Stimulated activated naive CD4-positive, alpha-beta T cell treated with Interleukin-2 at 50 U/mL for 16 hours (primary cell): ENCODE results near the gene CACNA1F.
"Not testable (repeated sequence)": the region's sequence is repeated elsewhere in the genome, so short reads cannot be mapped to it uniquely, and the experiment has no call there.

Experiments
- DNase-seq: peaks from one replicate; lab custom pipeline; 2025; lab: John Stamatoyannopoulos, UW

Gene CACNA1F

GRCh38 chrX:49176421-49177326 is 56.5 kb downstream of the CACNA1F start:
- no peak for DNase-seq

DNA sequence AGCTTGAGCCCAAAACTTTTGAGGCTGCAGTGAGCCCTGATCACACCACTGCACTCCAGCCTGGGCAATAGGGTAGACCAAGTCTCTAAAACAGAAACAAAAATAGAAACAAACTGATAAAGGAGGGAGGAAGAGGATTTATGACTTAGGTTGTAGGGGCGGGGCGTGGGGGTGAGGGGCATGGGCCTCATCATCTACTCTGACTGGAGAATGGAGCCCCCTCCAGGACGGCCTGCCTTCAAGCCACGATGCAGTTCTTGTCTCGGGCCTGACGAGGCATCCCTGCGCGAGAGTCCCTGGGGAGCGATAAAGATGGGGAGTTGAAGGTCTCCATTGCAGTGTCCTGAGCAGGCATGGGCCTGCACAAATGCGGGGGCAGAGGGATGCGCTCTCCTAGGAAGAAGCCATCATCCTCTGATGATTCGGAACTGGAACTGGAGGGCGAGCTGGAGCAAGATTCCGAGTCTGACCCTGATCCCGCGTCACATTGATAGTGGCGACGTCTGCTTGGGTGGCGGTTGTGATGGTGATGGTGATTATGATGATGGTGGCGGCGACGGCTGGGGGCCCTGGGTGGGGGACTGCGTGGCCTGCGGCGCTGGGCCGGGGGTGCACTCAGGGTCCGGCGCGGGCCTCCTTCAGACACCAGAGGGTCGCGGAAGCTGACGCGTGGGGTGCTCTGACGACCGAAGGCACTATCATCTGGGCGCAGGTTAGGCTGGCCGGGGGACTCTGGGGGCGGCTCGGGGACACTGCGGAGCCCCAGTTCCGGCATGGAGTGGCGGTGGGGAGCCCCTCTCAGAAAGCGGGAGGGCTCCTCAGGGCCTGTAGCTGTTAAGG is 57.5 kb downstream of the CACNA1F start:
- DNase-seq = no peak

DNA sequence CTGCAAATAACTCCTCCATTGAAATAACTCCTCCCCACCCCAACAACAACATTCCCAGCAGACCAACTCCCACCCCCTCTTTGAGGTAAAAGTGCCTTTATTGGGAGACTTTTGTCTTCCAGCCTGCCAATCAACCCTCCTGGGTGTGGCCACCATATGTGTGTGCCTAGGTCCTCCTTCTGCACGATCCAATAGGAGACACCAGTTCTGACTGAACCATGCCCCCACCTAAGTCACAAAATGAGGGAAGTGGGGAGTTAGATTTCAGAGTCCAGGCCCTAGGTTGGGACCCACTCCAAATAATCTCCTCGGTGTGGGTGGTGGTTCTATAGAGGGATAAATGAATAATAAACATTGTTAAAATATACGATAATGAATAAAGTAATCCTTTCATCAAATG is 58.4 kb downstream of the CACNA1F start:
- no peak for DNase-seq

DNA sequence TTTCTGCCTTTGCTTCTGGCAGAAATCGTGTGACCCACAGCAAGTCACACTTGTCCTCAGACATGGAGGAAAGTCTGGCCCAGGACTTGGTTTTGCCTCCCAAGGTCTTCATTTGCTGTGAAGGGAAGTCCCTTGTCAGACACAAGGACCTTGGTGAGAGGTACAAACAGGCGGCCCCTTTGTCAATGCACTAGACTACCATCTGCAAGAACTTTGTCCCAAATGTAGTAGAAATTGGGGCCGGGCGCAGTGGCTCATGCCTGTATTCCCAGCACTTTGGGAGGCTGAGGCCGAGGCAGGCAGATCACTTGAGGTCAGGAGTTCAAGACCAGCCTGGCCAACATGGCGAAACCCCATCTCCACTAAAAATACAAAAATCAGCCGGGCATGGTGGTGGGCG is 59.6 kb downstream of the CACNA1F start:
- DNase-seq = not testable (repeated sequence)

DNA sequence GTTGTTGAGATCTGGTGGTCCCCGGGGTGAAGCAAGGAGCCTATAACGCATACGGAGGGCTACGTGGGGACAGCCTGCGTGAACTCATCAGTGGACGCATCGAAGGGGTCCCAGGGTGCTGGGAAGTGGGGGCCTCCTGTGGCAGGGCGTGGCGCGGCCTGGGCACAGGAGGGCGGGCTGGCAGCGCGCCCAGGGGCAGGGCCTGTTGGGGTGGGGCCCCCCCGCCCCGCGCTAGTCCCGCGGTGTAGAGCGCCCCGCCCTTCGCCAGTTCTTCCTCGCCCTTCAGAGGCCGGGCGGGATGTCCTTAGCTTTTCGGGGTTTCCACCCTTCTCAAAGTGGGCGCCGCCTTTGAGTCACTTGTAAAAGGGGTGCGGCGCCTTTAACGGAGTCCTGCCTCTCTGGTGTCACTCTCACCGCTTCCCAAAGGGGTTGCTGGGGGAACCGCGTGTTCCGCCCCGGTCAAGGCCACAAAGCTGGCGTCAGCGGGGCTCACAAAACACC is 60.8 kb downstream of the CACNA1F start:
- DNase-seq = peak; percentile 70

- DNase-seq = peak; percentile 68
Observed at GRCh38 chrX:49171752-49172279, 61.3 kb downstream of the CACNA1F start, which contains the start of gene PLP2. TSS of gene PLP2 (plus strand) at chrX:49171898. CDS start at chrX:49172001, 103 bp downstream.

DNA sequence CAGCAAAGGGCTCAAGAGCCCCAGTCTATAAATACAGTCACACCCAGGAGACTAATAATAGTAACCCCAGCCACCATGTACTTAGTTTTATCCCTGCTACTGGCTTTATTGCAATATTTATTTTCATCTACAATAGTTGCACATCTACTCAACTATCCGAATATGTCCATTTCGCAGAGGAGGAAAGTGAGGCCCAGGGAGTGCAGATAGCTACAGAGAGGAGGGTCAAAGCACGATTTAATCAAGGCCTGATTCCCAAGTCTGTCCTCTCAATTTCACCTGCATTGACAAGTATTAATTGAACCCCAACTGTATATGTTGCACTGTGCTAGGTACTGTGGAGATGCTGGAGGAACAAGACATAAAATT is 65.4 kb downstream of the CACNA1F start:
- DNase-seq = no peak

GRCh38 chrX:49166914-49167739 is 66.0 kb downstream of the CACNA1F start:
- peak; percentile 44 for DNase-seq

GRCh38 chrX:49165901-49166881 is 66.9 kb downstream of the CACNA1F start:
- DNase-seq = peak; percentile 80

GRCh38 chrX:49164589-49165360 is 68.4 kb downstream of the CACNA1F start:
- no peak for DNase-seq

- peak; percentile 73 for DNase-seq
Observed at GRCh38 chrX:49163555-49164419, 69.4 kb downstream of the CACNA1F start.

DNA sequence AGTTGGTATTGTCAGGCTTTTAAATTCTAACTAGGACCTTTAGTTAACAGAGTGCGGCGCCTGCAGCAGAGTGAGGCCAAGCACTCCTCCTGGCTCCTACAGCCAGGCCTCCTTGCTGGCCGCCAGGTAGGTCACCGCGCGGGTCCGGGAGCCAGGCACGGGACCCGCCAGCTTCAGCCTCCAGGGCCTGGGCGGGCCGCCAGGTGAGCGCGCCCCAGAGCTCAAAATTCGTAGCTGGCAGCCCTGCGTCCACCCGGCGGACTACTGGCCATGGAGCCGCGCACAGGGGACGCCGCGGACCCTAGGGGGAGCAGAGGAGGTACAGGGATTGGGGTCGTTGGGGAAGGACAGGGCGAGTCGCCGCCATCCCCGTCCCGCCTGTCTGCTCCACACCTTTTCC is 70.5 kb downstream of the CACNA1F start, which contains the start of gene MAGIX:
Gene MAGIX, plus strand, starts transcription at position 139 of the 400 bp plus-strand sequence. Its CDS starts 132 bp downstream, at position 271.
- no peak for DNase-seq

DNA sequence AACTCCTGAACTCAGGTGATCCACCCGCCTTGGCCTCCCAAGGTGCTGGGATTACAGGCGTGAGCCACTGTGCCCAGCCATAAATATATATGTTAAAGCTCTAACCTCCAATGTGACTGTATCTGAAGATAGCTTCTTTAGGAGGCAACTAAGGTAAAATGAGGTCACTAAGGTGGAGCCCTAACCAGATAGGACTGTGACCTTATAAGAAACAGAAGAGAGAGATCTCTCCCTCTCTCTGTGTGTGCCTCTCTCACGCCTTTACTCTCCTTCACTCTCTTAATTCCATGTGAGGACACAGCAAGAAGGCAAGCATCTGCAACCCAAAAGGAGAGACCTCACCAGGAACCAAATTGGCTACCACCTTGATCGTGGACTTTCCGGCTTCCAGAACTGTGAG is 71.5 kb downstream of the CACNA1F start:
- DNase-seq = no peak

- DNase-seq = no peak
Observed at GRCh38 chrX:49160908-49161307, 72.2 kb downstream of the CACNA1F start.

- no peak for DNase-seq
Observed at GRCh38 chrX:49157194-49157593, 75.9 kb downstream of the CACNA1F start.

GRCh38 chrX:49155900-49156837 is 77.0 kb downstream of the CACNA1F start:
- peak; percentile 78 for DNase-seq

DNA sequence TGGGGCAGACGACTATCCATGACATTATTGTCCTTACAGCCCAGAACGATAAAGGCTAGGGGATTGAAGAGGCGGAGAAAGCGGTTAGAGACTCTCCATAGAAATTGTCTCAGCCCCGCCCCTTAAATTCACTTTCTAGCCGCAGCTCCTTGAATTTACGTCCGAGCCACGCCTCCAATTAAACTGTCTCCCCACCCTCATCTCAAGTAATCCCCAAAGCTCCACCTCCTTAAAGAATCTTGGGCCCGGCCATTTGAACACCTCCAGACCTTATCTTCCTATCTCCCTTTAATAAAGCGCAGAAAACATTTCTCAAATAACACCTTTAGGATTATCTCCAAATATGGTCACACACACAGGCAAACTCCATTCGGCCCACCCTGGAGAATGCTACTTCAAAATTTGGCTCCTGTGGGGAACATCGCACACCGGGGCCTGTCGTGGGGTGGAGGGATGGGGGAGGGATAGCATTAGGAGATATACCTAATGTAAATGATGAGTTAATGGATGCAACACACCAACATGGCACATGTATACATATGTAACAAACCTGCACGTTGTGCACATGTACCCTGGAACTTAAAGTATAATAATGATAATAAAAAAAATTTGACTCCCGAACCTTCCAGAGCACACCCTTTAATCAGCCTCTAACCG is 77.8 kb downstream of the CACNA1F start:
- no peak for DNase-seq
